SK-N-SH (cell line): ENCODE measurements around the gene RPSA. TPM values are rescaled to one million over a fixed set of nuclear protein-coding genes. Genes with fewer than 3 reads are reported as not detected.

ENCODE experiments used
- CTCF ChIA-PET: fragments of 300-600, 350-600 bp; formaldehyde crosslinking; extraction: SDS; loops from one replicate; lab custom pipeline; 2021; lab: Yijun Ruan, JAX
- POLR2A ChIA-PET: fragments of 350-600 bp; sonication (Branson Sonifier 250); formaldehyde crosslinking; extraction: SDS; loops from one replicate; lab custom pipeline; 2020; ENCODE audit warnings: antibody characterized with exemption, inconsistent platforms; lab: Yijun Ruan, JAX
- DNase-seq: peaks from one replicate; pipeline ENCODE4 v3.0.0; 2012
- H2AFZ ChIP-seq: fragments of 200-600 bp; sonication (generic); 2 replicates; pipeline ENCODE4 v1.8.1; 2016; ENCODE audit warnings: antibody characterized with exemption, mild to moderate bottlenecking, low read depth
- H3F3A ChIP-seq: fragments of 200-600 bp; sonication (generic); replicated peaks from 2 replicates; pipeline ENCODE3; 2016; ENCODE audit warnings: antibody characterized with exemption, mild to moderate bottlenecking; ENCODE audit not compliant: insufficient read depth
- H3K27ac ChIP-seq, 2 experiments: fragments of 200-500 bp in 1 of 2; fragments of 200-600 bp in 1 of 2; sonication (Bioruptor generic) in 1 of 2; sonication (generic), shearing (Covaris generic) in 1 of 2; 2 replicates each; pipeline versions ENCODE4 v1.5.1 to v1.6.1; 2014 to 2016; ENCODE audit warnings: low read depth in 2 of 2, inconsistent platforms in 1 of 2, low read length in 1 of 2, mild to moderate bottlenecking in 1 of 2, mixed read lengths in 1 of 2
- H3K27me3 ChIP-seq: fragments of 200-600 bp; sonication (generic), shearing (Covaris generic); 2 replicates; pipeline ENCODE4 v1.6.1; 2016; ENCODE audit warnings: mixed run types; ENCODE audit not compliant: insufficient read depth
- H3K36me3 ChIP-seq, 2 experiments: fragments of 200-500 bp in 1 of 2; fragments of 200-600 bp in 1 of 2; sonication (Bioruptor generic) in 1 of 2; sonication (generic) in 1 of 2; replicated peaks in 1 of 2; 2 replicates each; pipeline versions ENCODE3 to v1.5.1; 2014 to 2016; ENCODE audit warnings: low read length in 1 of 2, mild to moderate bottlenecking in 1 of 2; ENCODE audit not compliant: insufficient read depth in 2 of 2, control insufficient read depth in 1 of 2
- H3K4me1 ChIP-seq, 2 experiments: fragments of 200-500 bp in 1 of 2; fragments of 200-600 bp in 1 of 2; sonication (Bioruptor generic) in 1 of 2; sonication (generic), shearing (Covaris generic) in 1 of 2; 2 replicates each; pipeline versions ENCODE4 v1.5.1 to v1.6.1; 2014 to 2016; ENCODE audit warnings: low read depth in 1 of 2, low read length in 1 of 2, mixed run types in 1 of 2; ENCODE audit not compliant: insufficient read depth in 2 of 2, control insufficient read depth in 1 of 2
- H3K4me2 ChIP-seq: fragments of 200-600 bp; sonication (generic), shearing (Covaris generic); 2 replicates; pipeline ENCODE4 v1.6.1; 2017; ENCODE audit warnings: mixed run types
- H3K4me3 ChIP-seq, 2 experiments: fragments of 200-500 bp in 1 of 2; fragments of 200-600 bp in 1 of 2; sonication (Bioruptor generic) in 1 of 2; sonication (generic), shearing (Covaris generic) in 1 of 2; 2 replicates each; pipeline versions ENCODE4 v1.5.1 to v1.8.1; 2014 to 2016; ENCODE audit warnings: low read depth in 2 of 2, inconsistent platforms in 1 of 2, low read length in 1 of 2, mild to moderate bottlenecking in 1 of 2, mixed read lengths in 1 of 2, moderate library complexity in 1 of 2
- H3K79me2 ChIP-seq: fragments of 200-600 bp; sonication (generic); 2 replicates; pipeline ENCODE4 v1.8.1; 2017; ENCODE audit warnings: mild to moderate bottlenecking; ENCODE audit not compliant: insufficient read depth
- H3K9ac ChIP-seq: fragments of 200-600 bp; sonication (generic); 2 replicates; pipeline ENCODE4 v1.6.1; 2017; ENCODE audit warnings: mixed run types
- H3K9me2 ChIP-seq: fragments of 200-600 bp; sonication (generic); 2 replicates; pipeline ENCODE4 v1.6.1; 2017; ENCODE audit warnings: mixed run types
- H3K9me3 ChIP-seq: fragments of 200-600 bp; sonication (generic); 2 replicates; pipeline ENCODE4 v1.6.1; 2017; ENCODE audit warnings: mixed run types, mild to moderate bottlenecking, moderate library complexity
- H4K20me1 ChIP-seq: fragments of 200-600 bp; sonication (generic); 2 replicates; pipeline ENCODE4 v1.6.1; 2017; ENCODE audit warnings: mild to moderate bottlenecking, mixed run types; ENCODE audit not compliant: insufficient read depth
- ELF1 ChIP-seq: IDR thresholded peaks from 2 replicates; pipeline ENCODE4 v1.4.0; 2012
- EP300 ChIP-seq, 2 experiments: IDR thresholded peaks; 2 replicates each; pipeline versions ENCODE4 v1.4.0 to v1.6.1; 2012; ENCODE audit warnings: borderline replicate concordance in 1 of 2, low read depth in 1 of 2, low read length in 1 of 2
- EZH2phosphoT487 ChIP-seq: fragments of 200-600 bp; sonication (generic); IDR thresholded peaks from 2 replicates; pipeline ENCODE4 v1.6.1; 2017; ENCODE audit warnings: low read depth, mixed run types, mild to moderate bottlenecking, antibody characterized with exemption, moderate library complexity, borderline replicate concordance
- FOSL2 ChIP-seq: IDR thresholded peaks from 2 replicates; pipeline ENCODE4 v1.4.0; 2012; ENCODE audit warnings: low read depth, mild to moderate bottlenecking, moderate library complexity, borderline replicate concordance
- GATA2 ChIP-seq: sonication (generic); formaldehyde crosslinking; IDR thresholded peaks from 2 replicates; pipeline ENCODE4 v1.5.0; 2020; ENCODE audit warnings: mild to moderate bottlenecking, missing genetic modification reagents
- JUND ChIP-seq: IDR thresholded peaks from 2 replicates; pipeline ENCODE4 v1.4.0; 2012
- MXI1 ChIP-seq: IDR thresholded peaks from 2 replicates; pipeline ENCODE4 v1.6.1; 2012; ENCODE audit warnings: mild to moderate bottlenecking, low read depth, low read length, improper control_type of control experiment
- NFIC ChIP-seq: IDR thresholded peaks from 2 replicates; pipeline ENCODE4 v1.4.0; 2012; ENCODE audit warnings: borderline replicate concordance
- POLR2AphosphoS5 ChIP-seq: IDR thresholded peaks from 2 replicates; pipeline ENCODE4 v1.6.1; 2012; ENCODE audit warnings: low read depth, low read length
- RAD21 ChIP-seq: IDR thresholded peaks from 2 replicates; pipeline ENCODE4 v1.6.1; 2012; ENCODE audit warnings: mild to moderate bottlenecking, low read length
- SIN3A ChIP-seq: IDR thresholded peaks from 2 replicates; pipeline ENCODE4 v1.6.1; 2012; ENCODE audit warnings: low read depth, mild to moderate bottlenecking, low read length, moderate library complexity, borderline replicate concordance
- TCF12 ChIP-seq: IDR thresholded peaks from 2 replicates; pipeline ENCODE4 v1.4.0; 2012
- WGBS: methylation state at CpG from one replicate; pipeline ENCODE4 v1.1.6; 2017; ENCODE audit warnings: low lambda C conversion rate; 5-methylcytosine and 5-hydroxymethylcytosine counted together
- polyA plus RNA-seq, 3 experiments: library from polyadenylated mRNA; depleted of rRNA; stranded (reverse); fragments of >200 nt; gene quantifications; 2 replicates each; pipeline ENCODE4 v1.2.3, GENCODE V29; 2012
- TF ChIP-seq, protein P1 (sequence below): IDR thresholded peaks from 2 replicates; pipeline ENCODE4; 2012
- TF ChIP-seq, protein P2 (sequence below): fragments of 150-350 bp; IDR thresholded peaks from 2 replicates; pipeline ENCODE4 v1.6.1; 2017; ENCODE audit warnings: antibody characterized with exemption, low read length, low read depth, borderline replicate concordance
- TF ChIP-seq, protein P3 (sequence below): IDR thresholded peaks from 2 replicates; pipeline ENCODE4 v1.4.0; 2012; ENCODE audit warnings: low read depth
- TF ChIP-seq, protein P4 (sequence below): fragments of 200-600 bp; sonication (generic); IDR thresholded peaks from 2 replicates; pipeline ENCODE4 v1.6.1; 2017; ENCODE audit warnings: antibody characterized with exemption, mild to moderate bottlenecking, moderate library complexity

RPSA gene
- polyA plus RNA-seq, 1 of the 3 experiments (the other 2 are of a cell fraction), result 2,958 TPM

DNA sequence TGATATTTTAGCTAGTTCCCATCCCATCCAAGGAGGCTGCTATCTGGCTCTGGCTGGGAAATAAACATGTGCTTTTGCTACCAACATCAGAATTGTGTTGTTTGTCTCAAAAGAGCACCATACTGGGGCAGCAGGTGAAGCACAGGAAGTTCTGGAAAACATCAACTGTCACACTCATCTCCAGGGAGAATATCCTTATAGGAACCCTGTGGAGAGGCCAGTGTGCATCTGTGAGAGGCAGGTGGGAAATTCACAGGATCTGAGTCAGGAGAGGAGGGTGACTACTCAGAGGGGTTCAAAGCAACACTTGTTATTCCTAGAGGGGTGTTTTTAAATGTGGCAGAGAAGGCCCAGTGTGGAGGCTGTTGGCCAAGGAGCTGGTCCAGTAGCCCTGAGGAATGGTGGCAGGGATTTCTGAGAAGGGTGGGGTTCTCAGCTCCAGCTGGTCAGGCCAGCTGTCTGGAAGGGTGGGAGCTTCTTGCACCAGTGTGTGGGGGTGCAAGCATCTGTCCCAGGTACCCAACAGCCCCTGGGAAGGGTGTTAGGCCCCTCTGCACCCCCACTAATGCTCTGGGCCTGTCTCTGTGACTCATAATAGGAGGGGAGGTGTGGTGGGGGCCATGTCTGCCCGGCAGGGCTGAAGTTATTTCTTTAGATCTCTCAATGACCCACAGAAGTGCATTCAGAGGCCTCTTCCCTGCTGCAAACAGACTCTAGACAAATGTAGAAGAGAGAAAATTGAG lies 28.7 kb downstream of the RPSA start:
- DNase-seq, result no peak
- no CpG with 5 or more reads among the region's 1 CpG for WGBS
- POLR2A ChIA-PET, result interaction anchor here (1.6 kb wide), 1 partner anchor 28 kb away, joined by 4 read pairs; no protein-coding TSS in a partner anchor
- Histone ChIP-seq H3K9me2 (no peaks in the 10 kb centered on the region), H3K4me1 (peaks cover 0 to 14% of the 10 kb centered on the region in 2 experiments; a peak in 1 of 4 replicates), H3K27ac (no peak overlapping the region), H3K27me3 (no peaks in the 10 kb centered on the region), H3K4me3 (no peak overlapping the region), H2AFZ (0 out of 2 replicates have a peak overlapping the region, but pooled peaks have one; percentile 46), H3K9me3 (no peaks in the 10 kb centered on the region), H3K36me3 (no peaks in the 10 kb centered on the region), H3K9ac (no peak overlapping the region), H3K79me2 (no peaks in the 10 kb centered on the region), H3F3A (no peaks in the 10 kb centered on the region), H3K4me2 (no peak overlapping the region), H4K20me1 (no peaks in the 10 kb centered on the region)
- CTCF ChIA-PET, result interaction anchor here (0.9 to 3.6 kb wide), 3 partner anchors 12 to 756 kb away, joined by 3 to 16 read pairs (median 3); no protein-coding TSS in a partner anchor
- peak; percentile 77 for TF ChIP-seq TCF12
- TF ChIP-seq, protein P1, sequence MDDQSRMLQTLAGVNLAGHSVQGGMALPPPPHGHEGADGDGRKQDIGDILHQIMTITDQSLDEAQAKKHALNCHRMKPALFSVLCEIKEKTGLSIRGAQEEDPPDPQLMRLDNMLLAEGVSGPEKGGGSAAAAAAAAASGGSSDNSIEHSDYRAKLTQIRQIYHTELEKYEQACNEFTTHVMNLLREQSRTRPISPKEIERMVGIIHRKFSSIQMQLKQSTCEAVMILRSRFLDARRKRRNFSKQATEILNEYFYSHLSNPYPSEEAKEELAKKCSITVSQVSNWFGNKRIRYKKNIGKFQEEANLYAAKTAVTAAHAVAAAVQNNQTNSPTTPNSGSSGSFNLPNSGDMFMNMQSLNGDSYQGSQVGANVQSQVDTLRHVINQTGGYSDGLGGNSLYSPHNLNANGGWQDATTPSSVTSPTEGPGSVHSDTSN, result 0 out of 2 replicates have a peak, but pooled peaks have one; percentile 37
- no peak for TF ChIP-seq NFIC

DNA sequence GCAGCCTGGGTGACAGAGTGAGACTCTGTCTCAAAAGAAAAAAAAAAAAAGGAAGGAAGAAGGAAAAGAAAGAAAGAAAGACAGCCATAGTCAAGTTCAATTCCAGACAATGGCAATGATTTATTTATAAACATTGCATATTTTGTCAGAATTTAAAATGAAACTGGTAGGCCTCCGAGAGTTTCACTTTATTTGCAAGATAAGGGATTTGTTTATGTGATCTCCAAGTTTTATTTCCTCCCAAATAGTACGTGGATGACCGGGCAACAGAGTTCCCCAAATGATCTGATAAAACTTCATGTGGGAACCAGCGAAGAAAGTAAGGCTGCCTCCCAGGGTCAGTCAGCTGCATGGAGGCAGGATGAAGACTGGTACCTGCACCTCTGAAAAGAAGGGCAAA lies 32.4 kb downstream of the RPSA start:
- Histone ChIP-seq H3K4me1 (peaks cover 0 to 14% of the 10 kb centered on the region in 2 experiments; a peak in 1 of 4 replicates), H3K9me2 (no peaks in the 10 kb centered on the region), H3K9ac (no peak overlapping the region), H3K9me3 (no peaks in the 10 kb centered on the region), H2AFZ (no peak overlapping the region)
- DNase-seq, result no peak
- WGBS, result 76% methylated on average over 4 of the region's 4 CpGs
- TF ChIP-seq, protein P1, result no peak
- TF ChIP-seq EZH2phosphoT487, result no peak
- TF ChIP-seq SIN3A, result no peak
- no peak for TF ChIP-seq EP300 (IDR thresholded peaks at IDR 0.05; ENCODE audit: borderline replicate concordance in 1 of 2, low read depth in 1 of 2, low read length in 1 of 2)
- TF ChIP-seq MXI1, result no peak
- no peak for TF ChIP-seq JUND
- TF ChIP-seq POLR2AphosphoS5, result no peak
- TF ChIP-seq FOSL2, result no peak
- no peak for TF ChIP-seq GATA2 (CRISPR knock-in tag)
- TF ChIP-seq, protein P2, sequence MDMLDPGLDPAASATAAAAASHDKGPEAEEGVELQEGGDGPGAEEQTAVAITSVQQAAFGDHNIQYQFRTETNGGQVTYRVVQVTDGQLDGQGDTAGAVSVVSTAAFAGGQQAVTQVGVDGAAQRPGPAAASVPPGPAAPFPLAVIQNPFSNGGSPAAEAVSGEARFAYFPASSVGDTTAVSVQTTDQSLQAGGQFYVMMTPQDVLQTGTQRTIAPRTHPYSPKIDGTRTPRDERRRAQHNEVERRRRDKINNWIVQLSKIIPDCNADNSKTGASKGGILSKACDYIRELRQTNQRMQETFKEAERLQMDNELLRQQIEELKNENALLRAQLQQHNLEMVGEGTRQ, result no peak
- TF ChIP-seq TCF12, result no peak
- TF ChIP-seq, protein P3, sequence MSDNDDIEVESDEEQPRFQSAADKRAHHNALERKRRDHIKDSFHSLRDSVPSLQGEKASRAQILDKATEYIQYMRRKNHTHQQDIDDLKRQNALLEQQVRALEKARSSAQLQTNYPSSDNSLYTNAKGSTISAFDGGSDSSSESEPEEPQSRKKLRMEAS, result no peak
- TF ChIP-seq ELF1, result no peak
- TF ChIP-seq, protein P4, sequence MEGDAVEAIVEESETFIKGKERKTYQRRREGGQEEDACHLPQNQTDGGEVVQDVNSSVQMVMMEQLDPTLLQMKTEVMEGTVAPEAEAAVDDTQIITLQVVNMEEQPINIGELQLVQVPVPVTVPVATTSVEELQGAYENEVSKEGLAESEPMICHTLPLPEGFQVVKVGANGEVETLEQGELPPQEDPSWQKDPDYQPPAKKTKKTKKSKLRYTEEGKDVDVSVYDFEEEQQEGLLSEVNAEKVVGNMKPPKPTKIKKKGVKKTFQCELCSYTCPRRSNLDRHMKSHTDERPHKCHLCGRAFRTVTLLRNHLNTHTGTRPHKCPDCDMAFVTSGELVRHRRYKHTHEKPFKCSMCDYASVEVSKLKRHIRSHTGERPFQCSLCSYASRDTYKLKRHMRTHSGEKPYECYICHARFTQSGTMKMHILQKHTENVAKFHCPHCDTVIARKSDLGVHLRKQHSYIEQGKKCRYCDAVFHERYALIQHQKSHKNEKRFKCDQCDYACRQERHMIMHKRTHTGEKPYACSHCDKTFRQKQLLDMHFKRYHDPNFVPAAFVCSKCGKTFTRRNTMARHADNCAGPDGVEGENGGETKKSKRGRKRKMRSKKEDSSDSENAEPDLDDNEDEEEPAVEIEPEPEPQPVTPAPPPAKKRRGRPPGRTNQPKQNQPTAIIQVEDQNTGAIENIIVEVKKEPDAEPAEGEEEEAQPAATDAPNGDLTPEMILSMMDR, result no peak
- TF ChIP-seq RAD21, result no peak
- TF ChIP-seq, all 33 proteins: peak for 0
- Histone ChIP-seq H3K4me3 (no peak overlapping the region), H3K27me3 (no peaks in the 10 kb centered on the region), H3F3A (no peaks in the 10 kb centered on the region), H3K79me2 (no peaks in the 10 kb centered on the region), H3K27ac (no peak overlapping the region), H3K36me3 (no peaks in the 10 kb centered on the region), H4K20me1 (no peaks in the 10 kb centered on the region), H3K4me2 (no peak overlapping the region)
- POLR2A ChIA-PET, result no interaction called here
- CTCF ChIA-PET, result interaction anchor here (0.7 to 1.8 kb wide), 4 partner anchors 9 to 879 kb away, joined by 3 to 10 read pairs (median 4); no protein-coding TSS in a partner anchor
